IMR-90 (cell line): Measurements from ENCODE around the gene SIGLEC11. TPM values are rescaled to one million over a fixed set of nuclear protein-coding genes. Genes with fewer than 3 reads are reported as not detected.
"Not testable (repeated sequence)": the region's sequence is repeated elsewhere in the genome, so short reads cannot be mapped to it uniquely, and the experiment has no call there.

Source experiments
- ATAC-seq: fragments of 200-7000 bp; cut with Tn5 transposase; 2 replicates; pipeline ENCODE4 v1.9.1; 2020; ENCODE audit warnings: low read depth, mild to moderate bottlenecking, moderate library complexity
- BruUV-seq: library from RNA; stranded (reverse); fragments of 400-500 nt; replicated peaks from 2 replicates; lab custom pipeline; 2021; lab: Mats Ljungman, UMichigan
- CTCF ChIA-PET: fragments of 300-600 bp; formaldehyde crosslinking; extraction: SDS; loops from one replicate; lab custom pipeline; 2021; ENCODE audit warnings: antibody characterized with exemption; lab: Yijun Ruan, JAX
- POLR2A ChIA-PET: fragments of 300-600 bp; sonication (Branson Sonifier 250); formaldehyde crosslinking; loops from one replicate; lab custom pipeline; 2022; ENCODE audit warnings: antibody characterized with exemption; ENCODE audit not compliant: unreplicated experiment; lab: Charles Lee
- DNase-seq: peaks from one replicate; pipeline ENCODE4 v3.0.0; 2013
- H2AFZ ChIP-seq: replicated peaks from 2 replicates; pipeline ENCODE3; 2013; ENCODE audit warnings: low read length, mild to moderate bottlenecking; ENCODE audit not compliant: poor library complexity
- H2AK5ac ChIP-seq: 2 replicates; pipeline ENCODE4 v1.6.1; 2013; ENCODE audit warnings: low read depth, low read length, inconsistent platforms
- H2AK9ac ChIP-seq: replicated peaks from 2 replicates; pipeline ENCODE3; 2013; ENCODE audit warnings: mild to moderate bottlenecking, low read depth, low read length, moderate library complexity; ENCODE audit not compliant: poor library complexity
- H2BK120ac ChIP-seq: 2 replicates; pipeline ENCODE4 v1.6.1; 2013; ENCODE audit warnings: low read depth, low read length, inconsistent platforms
- H2BK15ac ChIP-seq: 3 replicates; pipeline ENCODE4 v1.6.1; 2013; ENCODE audit warnings: low read depth, low read length, inconsistent platforms
- H2BK20ac ChIP-seq: 2 replicates; pipeline ENCODE4 v1.6.1; 2013; ENCODE audit warnings: low read depth, mild to moderate bottlenecking, inconsistent platforms, low read length, moderate library complexity
- H2BK5ac ChIP-seq: 2 replicates; pipeline ENCODE4 v1.6.1; 2013; ENCODE audit warnings: mild to moderate bottlenecking, low read depth, low read length, inconsistent platforms; ENCODE audit not compliant: poor library complexity, severe bottlenecking
- H3K14ac ChIP-seq: replicated peaks from 2 replicates; pipeline ENCODE4 v1.6.1; 2013; ENCODE audit warnings: low read depth, low read length, inconsistent platforms
- H3K18ac ChIP-seq: 2 replicates; pipeline ENCODE4 v1.6.1; 2013; ENCODE audit warnings: low read depth, low read length, control low read depth
- H3K23ac ChIP-seq: 2 replicates; pipeline ENCODE4 v1.6.1; 2013; ENCODE audit warnings: low read depth, low read length, inconsistent platforms
- H3K27ac ChIP-seq: 2 replicates; pipeline ENCODE4 v1.5.1; 2013; ENCODE audit warnings: mild to moderate bottlenecking, control low read depth, low read length; ENCODE audit not compliant: insufficient read depth
- H3K27me3 ChIP-seq: 2 replicates; pipeline ENCODE4 v1.6.1; 2013; ENCODE audit warnings: low read length; ENCODE audit not compliant: control insufficient read depth, insufficient read depth
- H3K36me3 ChIP-seq: 2 replicates; pipeline ENCODE4 v1.6.1; 2013; ENCODE audit warnings: low read length, mixed read lengths; ENCODE audit not compliant: control insufficient read depth, insufficient read depth
- H3K4ac ChIP-seq: 2 replicates; pipeline ENCODE4 v1.6.1; 2013; ENCODE audit warnings: low read depth, low read length, inconsistent platforms
- H3K4me1 ChIP-seq: 2 replicates; pipeline ENCODE4 v1.6.1; 2013; ENCODE audit warnings: low read length, mixed read lengths; ENCODE audit not compliant: control insufficient read depth, insufficient read depth
- H3K4me2 ChIP-seq: 2 replicates; pipeline ENCODE4 v1.6.1; 2013; ENCODE audit warnings: low read depth, mild to moderate bottlenecking, control low read depth, low read length, moderate library complexity
- H3K4me3 ChIP-seq: 2 replicates; pipeline ENCODE4 v1.5.1; 2013; ENCODE audit warnings: low read depth, mild to moderate bottlenecking, control low read depth, low read length, moderate library complexity; ENCODE audit not compliant: insufficient read depth
- H3K56ac ChIP-seq: 2 replicates; pipeline ENCODE4 v1.6.1; 2013; ENCODE audit warnings: low read length, inconsistent platforms; ENCODE audit not compliant: insufficient read depth; ENCODE audit errors: extremely low read depth
- H3K79me1 ChIP-seq, 2 experiments: 2 replicates each; pipeline ENCODE4 v1.6.1; 2013; ENCODE audit warnings: low read length in 2 of 2, inconsistent platforms in 1 of 2, low read depth in 1 of 2
- H3K9ac ChIP-seq: 2 replicates; pipeline ENCODE4 v1.6.1; 2013; ENCODE audit warnings: low read depth, low read length, control low read depth
- H3K9me1 ChIP-seq: 2 replicates; pipeline ENCODE4 v1.6.1; 2013; ENCODE audit warnings: low read length, inconsistent platforms; ENCODE audit not compliant: insufficient read depth
- H3K9me3 ChIP-seq: 2 replicates; pipeline ENCODE4 v1.6.1; 2013; ENCODE audit warnings: low read length; ENCODE audit not compliant: control insufficient read depth, insufficient read depth
- H4K20me1 ChIP-seq: 2 replicates; pipeline ENCODE4 v1.6.1; 2013; ENCODE audit warnings: low read length, inconsistent platforms; ENCODE audit not compliant: insufficient read depth
- H4K5ac ChIP-seq: 2 replicates; pipeline ENCODE4 v1.6.1; 2013; ENCODE audit warnings: mild to moderate bottlenecking, low read depth, low read length, control low read depth
- H4K8ac ChIP-seq, 2 experiments: 2 replicates each; pipeline ENCODE4 v1.6.1; 2013; ENCODE audit warnings: low read depth in 2 of 2, low read length in 2 of 2, control low read depth in 1 of 2, inconsistent platforms in 1 of 2
- H4K91ac ChIP-seq: 2 replicates; pipeline ENCODE4 v1.6.1; 2013; ENCODE audit warnings: low read depth, low read length, inconsistent platforms; ENCODE audit not compliant: insufficient read depth
- CEBPB ChIP-seq: IDR thresholded peaks from 2 replicates; pipeline ENCODE4 v1.6.1; 2012; ENCODE audit warnings: low read depth, low read length, improper control_type of control experiment
- MAZ ChIP-seq: IDR thresholded peaks from 2 replicates; pipeline ENCODE4 v1.6.1; 2012; ENCODE audit warnings: low read depth, mild to moderate bottlenecking, low read length, improper control_type of control experiment, moderate library complexity, borderline replicate concordance
- RAD21 ChIP-seq: IDR thresholded peaks from 2 replicates; pipeline ENCODE4 v1.6.1; 2012; ENCODE audit warnings: low read length, improper control_type of control experiment
- WGBS, 2 experiments: methylation state at CpG; one replicate each; pipeline versions ENCODE4 v1.1.5 to v1.1.7; 2013; ENCODE audit warnings: missing lambda C conversion rate in 2 of 2; ENCODE audit not compliant: insufficient read length in 1 of 2; ENCODE audit errors: extremely low coverage in 2 of 2; 5-methylcytosine and 5-hydroxymethylcytosine counted together
- dilution Hi-C: fragments of 300-500 bp; cut with HindIII; formaldehyde crosslinking; loops from one replicate; pipeline ENCODE4 v1.14.3; 2018; ENCODE audit warnings: low sequenced_read_pairs; ENCODE audit not compliant: unreplicated experiment
- in situ Hi-C: fragments of 300-500 bp; cut with MboI; formaldehyde crosslinking; loops from 3 replicates; pipeline ENCODE4 v1.14.3; 2019; ENCODE audit warnings: low sequenced_read_pairs, inconsistent platforms, mixed read lengths
- intact Hi-C: fragments of 100-400 bp; cut with micrococcal nuclease; formaldehyde crosslinking; loops from 2 replicates; pipeline ENCODE4 v1.10.0; 2022
- polyA plus RNA-seq, 3 experiments: library from polyadenylated mRNA; depleted of rRNA; stranded (reverse); fragments of >200 nt; gene quantifications; 2 replicates each; pipeline ENCODE4 v1.2.3, GENCODE V29; 2012; ENCODE audit warnings: low replicate concordance in 1 of 3
- total RNA-seq: library from RNA; depleted of rRNA; stranded (reverse); fragments of >200 nt; gene quantifications from 2 replicates; pipeline ENCODE4 v1.2.3, GENCODE V29; 2012
- TF ChIP-seq, protein P1 (sequence below): fragments of 150-350 bp; IDR thresholded peaks from 2 replicates; pipeline ENCODE4 v1.6.1; 2016; ENCODE audit warnings: low read depth, mild to moderate bottlenecking, low read length, moderate library complexity, borderline replicate concordance

The SIGLEC11 gene
- total and polyA plus RNA-seq, 2 of the 4 experiments (the other 2 are of a cell fraction), result not detected

DNA sequence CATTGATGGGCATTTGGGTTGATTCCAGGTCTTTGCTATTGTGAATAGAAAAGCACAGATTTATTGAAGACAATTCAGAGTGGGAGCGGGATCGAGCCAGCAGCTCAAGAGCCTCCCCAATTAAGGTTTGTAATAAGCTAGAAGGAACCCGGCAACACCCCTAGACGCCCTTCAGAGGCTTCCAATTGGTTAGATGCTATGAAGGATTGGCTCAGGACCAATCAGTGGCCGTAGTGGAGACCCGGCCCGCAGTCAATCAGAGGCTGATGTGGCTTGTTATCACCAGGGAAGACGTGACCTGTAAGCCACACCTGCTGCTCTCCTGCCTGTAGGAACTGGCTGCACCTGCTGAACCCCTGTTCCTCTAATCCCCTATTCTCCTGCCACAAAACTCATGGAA, 14.6 kb downstream of the SIGLEC11 start:
- H2AK9ac ChIP-seq, result no peak overlapping the region
- no peak for DNase-seq
- H3K56ac ChIP-seq, result no peak overlapping the region
- in situ Hi-C loops (no loop called here), dilution Hi-C loops (no loop called here), intact Hi-C loops (no loop called here)
- H3K4me2 ChIP-seq, result no peak overlapping the region
- H3K18ac ChIP-seq, result no peak overlapping the region
- no peak overlapping the region for H3K4me3 ChIP-seq
- BruUV-seq, result no TSS peak
- no peaks in the 10 kb centered on the region for H4K20me1 ChIP-seq
- no peak overlapping the region for H3K23ac ChIP-seq
- H3K27me3 ChIP-seq, result peaks cover 3% of the 10 kb centered on the region; the same call in 1 of the 2 replicates
- no peaks in the 10 kb centered on the region for H3K4me1 ChIP-seq
- no peak overlapping the region for H3K14ac ChIP-seq
- CTCF ChIA-PET, result no interaction called here
- no peak for ATAC-seq
- H2BK15ac ChIP-seq, result no peak overlapping the region
- no peaks in the 10 kb centered on the region for H3K9me3 ChIP-seq
- no peak overlapping the region for H2BK120ac ChIP-seq
- H3K36me3 ChIP-seq, result no peaks in the 10 kb centered on the region
- H2BK5ac ChIP-seq, result no peak overlapping the region
- H2BK20ac ChIP-seq, result no peak overlapping the region
- no peak overlapping the region for H3K27ac ChIP-seq
- H3K79me1 ChIP-seq, result no peaks in the 10 kb centered on the region
- WGBS, 2 experiments, result no CpG with 5 or more reads among the region's 8 CpGs
- POLR2A ChIA-PET, result no interaction called here
- TF ChIP-seq RAD21, result no peak
- no peak for TF ChIP-seq MAZ
- TF ChIP-seq CEBPB, result no peak
- TF ChIP-seq, protein P1, sequence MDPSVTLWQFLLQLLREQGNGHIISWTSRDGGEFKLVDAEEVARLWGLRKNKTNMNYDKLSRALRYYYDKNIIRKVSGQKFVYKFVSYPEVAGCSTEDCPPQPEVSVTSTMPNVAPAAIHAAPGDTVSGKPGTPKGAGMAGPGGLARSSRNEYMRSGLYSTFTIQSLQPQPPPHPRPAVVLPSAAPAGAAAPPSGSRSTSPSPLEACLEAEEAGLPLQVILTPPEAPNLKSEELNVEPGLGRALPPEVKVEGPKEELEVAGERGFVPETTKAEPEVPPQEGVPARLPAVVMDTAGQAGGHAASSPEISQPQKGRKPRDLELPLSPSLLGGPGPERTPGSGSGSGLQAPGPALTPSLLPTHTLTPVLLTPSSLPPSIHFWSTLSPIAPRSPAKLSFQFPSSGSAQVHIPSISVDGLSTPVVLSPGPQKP, result no peak
- H3K9me1 ChIP-seq, result no peaks in the 10 kb centered on the region
- no peak overlapping the region for H3K4ac ChIP-seq
- no peak overlapping the region for H4K8ac ChIP-seq
- H4K5ac ChIP-seq, result no peak overlapping the region
- no peak overlapping the region for H2AK5ac ChIP-seq
- H4K91ac ChIP-seq, result no peak overlapping the region
- no peak overlapping the region for H3K9ac ChIP-seq
- H2AFZ ChIP-seq, result no peak overlapping the region

DNA sequence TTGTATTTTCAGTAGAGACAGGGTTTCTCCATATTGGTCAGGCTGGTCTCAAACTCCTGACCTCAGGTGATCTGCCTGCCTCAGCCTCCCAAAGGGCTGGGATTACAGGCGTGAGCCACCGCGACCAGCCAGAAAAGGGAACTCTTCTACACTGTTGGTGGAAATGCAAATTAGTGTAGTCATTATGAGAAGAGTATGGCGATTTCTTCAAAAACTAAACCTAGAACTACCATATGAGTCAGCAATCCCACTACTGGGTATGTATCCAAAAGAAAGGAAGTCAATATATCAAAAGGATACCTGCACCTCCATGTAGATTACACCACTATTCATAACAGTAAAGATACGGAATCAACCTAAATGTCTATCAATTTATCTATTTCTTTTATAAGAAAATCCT, 16.4 kb downstream of the SIGLEC11 start:
- H3K4me3 ChIP-seq, DNase-seq, H2AFZ ChIP-seq, H2BK5ac ChIP-seq, H3K14ac ChIP-seq, ATAC-seq, H3K36me3 ChIP-seq, in situ Hi-C loops, H4K5ac ChIP-seq, H4K8ac ChIP-seq, H3K4ac ChIP-seq, H3K23ac ChIP-seq, H3K4me1 ChIP-seq, dilution Hi-C loops, intact Hi-C loops, H3K9me3 ChIP-seq, H3K27ac ChIP-seq, CTCF ChIA-PET, H3K4me2 ChIP-seq, H2AK9ac ChIP-seq, BruUV-seq, H3K9me1 ChIP-seq, H4K91ac ChIP-seq, H2BK20ac ChIP-seq, H2BK120ac ChIP-seq, H3K27me3 ChIP-seq, H4K20me1 ChIP-seq, H3K18ac ChIP-seq, H3K56ac ChIP-seq, H3K79me1 ChIP-seq, H3K9ac ChIP-seq, POLR2A ChIA-PET, H2AK5ac ChIP-seq, H2BK15ac ChIP-seq: not testable (repeated sequence)
- no CpG with 5 or more reads among the region's 5 CpGs for WGBS, 2 experiments
